ENCODE measurements around the gene GRIN1. TPM values are rescaled to one million over a fixed set of nuclear protein-coding genes. Genes with fewer than 3 reads are reported as not detected.

GRIN1 gene
- total RNA-seq, 1 donor from 2014 or later: 0.58 TPM

- H3K9me3 Mint-ChIP-seq: no peaks in the 10 kb centered on the region
- H3K4me3 Mint-ChIP-seq: no peak overlapping the region
- H3K4me1 Mint-ChIP-seq: no peaks in the 10 kb centered on the region
- H3K27ac Mint-ChIP-seq: no peak overlapping the region
- no peaks in the 10 kb centered on the region for H3K27me3 Mint-ChIP-seq (ENCODE audit: low read depth)
- peaks cover 17% of the 10 kb centered on the region for H3K36me3 Mint-ChIP-seq
- TF ChIP-seq CTCF (IDR thresholded peaks at IDR 0.05; ENCODE audit: unreplicated experiment): no peak
- DNase-seq (ENCODE audit: low spot score in 2 of 2, unreplicated experiment in 2 of 2): no peak
These were observed 41.0 kb upstream of the GRIN1 start for GRCh38 chr9:137097761-137098462.

DNA sequence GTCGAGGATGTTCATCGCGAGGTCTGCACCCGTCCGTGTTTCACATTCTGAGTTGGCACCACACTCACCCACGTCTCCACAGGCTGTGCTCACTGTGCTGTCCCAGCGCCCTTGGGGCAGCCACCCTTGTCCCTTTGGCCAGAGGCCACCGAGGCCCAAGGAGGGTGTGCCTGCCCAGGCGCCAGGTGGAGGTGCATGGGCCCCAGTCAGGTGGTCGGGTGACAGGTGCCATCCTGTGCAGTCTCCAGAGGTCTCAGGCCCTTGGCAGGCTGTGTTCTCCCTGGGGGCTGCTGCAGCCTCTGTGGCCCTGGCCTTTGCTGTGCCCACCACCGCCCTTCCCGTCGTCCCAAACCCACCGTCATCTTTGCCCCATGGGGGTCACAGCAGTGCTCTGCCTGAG is 39.7 kb upstream of the GRIN1 start:
- no peak for TF ChIP-seq CTCF (IDR thresholded peaks at IDR 0.05; ENCODE audit: unreplicated experiment)
- Mint-ChIP-seq H3K27ac (no peak overlapping the region), H3K36me3 (peaks cover 15% of the 10 kb centered on the region), H3K9me3 (no peaks in the 10 kb centered on the region), H3K4me3 (no peak overlapping the region), H3K27me3 (ENCODE audit: low read depth) (no peaks in the 10 kb centered on the region), H3K4me1 (no peaks in the 10 kb centered on the region)
- DNase-seq (ENCODE audit: low spot score in 2 of 2, unreplicated experiment in 2 of 2): no peak

GRCh38 chr9:137103206-137103999 is 35.6 kb upstream of the GRIN1 start:
- no peak for TF ChIP-seq CTCF (IDR thresholded peaks at IDR 0.05; ENCODE audit: unreplicated experiment)

DNA sequence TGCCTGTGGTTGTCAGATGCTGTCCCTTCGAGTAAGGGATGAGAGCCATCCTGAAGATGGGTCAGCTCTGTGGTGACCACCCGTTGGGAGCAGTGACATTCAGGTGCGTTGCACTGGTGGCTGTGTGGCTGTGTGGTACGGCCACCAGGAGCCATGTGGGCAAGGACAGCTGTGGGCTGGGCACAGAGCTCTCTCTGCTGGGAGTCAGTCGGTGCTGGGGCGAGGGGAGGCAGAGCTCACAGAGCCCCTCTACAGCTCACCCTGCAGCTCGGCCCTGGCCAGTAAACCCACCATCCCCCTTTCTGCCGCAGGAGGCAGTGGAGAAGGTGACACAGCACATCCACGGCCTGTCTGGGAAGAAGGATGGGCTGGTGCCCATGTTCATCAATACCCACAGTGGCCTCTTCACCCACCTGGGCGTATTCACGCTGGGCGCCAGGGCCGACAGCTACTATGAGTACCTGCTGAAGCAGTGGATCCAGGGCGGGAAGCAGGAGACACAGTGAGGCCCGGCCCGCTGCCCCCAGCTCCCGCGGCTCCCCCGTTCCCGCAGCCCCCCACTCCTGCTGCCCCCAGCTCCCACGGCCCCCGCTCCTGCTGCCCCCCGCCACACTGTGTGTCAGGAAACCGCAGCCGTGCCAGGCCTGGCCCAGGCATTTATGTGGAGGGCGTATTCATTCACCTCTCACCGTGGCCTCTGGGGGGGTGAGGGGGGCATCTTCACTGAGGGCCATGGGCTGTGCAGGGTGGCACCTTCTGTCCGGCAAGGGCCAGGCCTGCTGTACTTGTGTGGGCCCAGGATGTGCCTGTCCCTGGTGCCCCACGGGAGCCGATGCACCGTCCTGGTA is 32.9 kb upstream of the GRIN1 start:
- no peak for DNase-seq (ENCODE audit: low spot score in 2 of 2, unreplicated experiment in 2 of 2)
- TF ChIP-seq CTCF (IDR thresholded peaks at IDR 0.05; ENCODE audit: unreplicated experiment): no peak

More at GRCh38 chr9:137103206-137103999, 35.6 kb upstream of the GRIN1 start:
- DNase-seq (ENCODE audit: low spot score in 2 of 2, unreplicated experiment in 2 of 2): no peak
- Mint-ChIP-seq H3K27ac (no peak overlapping the region), H3K4me1 (no peaks in the 10 kb centered on the region), H3K4me3 (no peak overlapping the region), H3K9me3 (no peaks in the 10 kb centered on the region), H3K36me3 (peaks cover 15% of the 10 kb centered on the region), H3K27me3 (ENCODE audit: low read depth) (no peaks in the 10 kb centered on the region)

DNA sequence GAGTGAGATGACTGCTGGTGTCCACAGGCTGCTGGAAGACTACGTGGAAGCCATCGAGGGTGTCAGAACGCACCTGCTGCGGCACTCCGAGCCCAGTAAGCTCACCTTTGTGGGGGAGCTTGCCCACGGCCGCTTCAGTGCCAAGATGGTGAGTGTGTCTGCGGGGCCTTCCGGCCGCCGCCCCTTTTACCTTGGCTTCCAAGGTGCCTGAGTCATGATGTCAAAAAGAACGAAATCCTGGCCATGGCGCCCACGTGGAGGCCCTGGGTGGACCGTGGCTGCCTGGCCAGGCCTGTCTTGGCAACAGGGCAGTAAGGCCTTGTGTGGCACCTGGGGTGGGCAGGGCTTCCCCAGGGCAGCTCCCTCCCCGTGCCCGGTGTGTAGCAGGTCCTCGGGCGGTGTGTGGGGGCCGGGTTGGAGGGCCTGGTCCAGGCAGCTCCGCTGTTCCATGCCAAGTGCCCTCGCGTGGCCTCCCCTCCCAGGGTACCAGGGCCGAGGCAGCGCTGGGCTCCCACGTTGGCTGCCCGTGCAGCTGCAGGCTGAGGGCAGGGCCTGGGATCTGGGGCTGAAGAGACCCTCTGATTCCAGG is 32.2 kb upstream of the GRIN1 start:
- Mint-ChIP-seq H3K27ac (no peak overlapping the region), H3K9me3 (no peaks in the 10 kb centered on the region), H3K27me3 (ENCODE audit: low read depth) (no peaks in the 10 kb centered on the region), H3K4me1 (no peaks in the 10 kb centered on the region), H3K4me3 (no peak overlapping the region), H3K36me3 (peaks cover 11% of the 10 kb centered on the region)
- DNase-seq (ENCODE audit: low spot score in 2 of 2, unreplicated experiment in 2 of 2): no peak
- no peak for TF ChIP-seq CTCF (IDR thresholded peaks at IDR 0.05; ENCODE audit: unreplicated experiment)

More for the DNA sequence above, 32.9 kb upstream of the GRIN1 start:
- Mint-ChIP-seq H3K27me3 (ENCODE audit: low read depth) (no peaks in the 10 kb centered on the region), H3K4me1 (no peaks in the 10 kb centered on the region), H3K36me3 (peaks cover 11% of the 10 kb centered on the region), H3K27ac (no peak overlapping the region), H3K4me3 (no peak overlapping the region), H3K9me3 (no peaks in the 10 kb centered on the region)

All from mesothelial cell of epicardium (in vitro differentiated cells).